Activated CD4-positive, CD25-positive, alpha-beta regulatory T cell (primary cell): Measurements from ENCODE around the gene PITPNM3.

Experiments
- DNase-seq, 4 experiments: peaks; one replicate each; lab custom pipeline; 2025; lab: John Stamatoyannopoulos, UW

The PITPNM3 gene

DNA sequence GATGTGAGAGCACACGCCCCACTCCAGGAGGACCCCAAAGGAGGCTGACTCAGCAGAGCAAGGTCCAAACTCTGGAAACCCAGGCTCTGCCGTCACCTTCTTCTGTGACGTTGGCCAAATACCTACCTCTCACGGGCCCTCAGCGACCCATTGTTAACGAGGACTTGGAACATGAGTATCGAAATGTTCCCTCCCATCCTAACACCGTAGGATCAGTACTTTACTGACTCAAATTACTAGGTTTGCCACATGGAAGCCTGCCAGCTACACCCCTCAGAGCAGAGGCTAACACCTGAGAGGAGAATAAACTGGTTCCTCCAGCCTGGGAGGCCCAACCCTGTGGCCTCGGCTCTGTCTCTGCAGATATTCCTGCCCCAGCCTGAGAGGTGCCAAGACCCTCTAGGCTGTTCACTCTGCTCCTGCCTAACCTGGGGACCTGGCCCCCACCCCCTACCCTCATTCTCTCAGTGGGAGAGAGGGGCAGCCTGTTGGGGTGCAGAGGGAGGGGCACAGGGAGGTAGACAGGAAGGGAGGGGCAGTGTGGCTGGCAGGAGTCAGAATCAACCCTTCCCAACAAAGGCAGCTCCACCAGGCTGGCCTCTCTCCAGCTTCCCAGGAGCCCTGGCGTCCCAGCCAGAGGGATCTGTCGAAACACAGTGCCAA lies 4.4 kb downstream of the PITPNM3 start:
- no peak for DNase-seq

GRCh38 chr17:6551356-6551755 lies 5.0 kb downstream of the PITPNM3 start:
- DNase-seq: no peak

GRCh38 chr17:6549384-6550036 lies 6.8 kb downstream of the PITPNM3 start:
- no peak for DNase-seq

- no peak for DNase-seq
Observed at GRCh38 chr17:6548578-6549330, 7.6 kb downstream of the PITPNM3 start.

- DNase-seq: no peak
Observed at GRCh38 chr17:6548034-6548433, 8.3 kb downstream of the PITPNM3 start.

DNA sequence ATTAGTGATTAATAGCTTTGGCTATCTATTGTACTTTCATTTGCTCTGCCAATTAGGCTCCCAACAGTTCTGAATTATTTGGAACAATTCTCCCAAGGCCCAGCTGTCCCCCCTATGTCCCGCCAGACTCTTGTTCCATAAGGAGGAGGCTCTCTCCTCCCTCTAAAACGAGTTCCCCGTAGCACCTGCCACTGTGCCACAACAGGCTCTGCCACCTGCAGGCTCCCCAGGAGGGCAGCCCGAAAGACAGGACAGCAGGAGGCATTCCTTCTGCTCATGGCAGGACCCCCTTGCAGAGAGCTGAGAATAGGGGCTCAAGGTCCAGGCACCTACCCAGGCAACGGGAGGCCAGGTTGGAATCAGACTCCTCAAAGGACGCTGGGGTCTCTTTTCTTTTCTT lies 9.0 kb downstream of the PITPNM3 start:
- DNase-seq: no peak

DNA sequence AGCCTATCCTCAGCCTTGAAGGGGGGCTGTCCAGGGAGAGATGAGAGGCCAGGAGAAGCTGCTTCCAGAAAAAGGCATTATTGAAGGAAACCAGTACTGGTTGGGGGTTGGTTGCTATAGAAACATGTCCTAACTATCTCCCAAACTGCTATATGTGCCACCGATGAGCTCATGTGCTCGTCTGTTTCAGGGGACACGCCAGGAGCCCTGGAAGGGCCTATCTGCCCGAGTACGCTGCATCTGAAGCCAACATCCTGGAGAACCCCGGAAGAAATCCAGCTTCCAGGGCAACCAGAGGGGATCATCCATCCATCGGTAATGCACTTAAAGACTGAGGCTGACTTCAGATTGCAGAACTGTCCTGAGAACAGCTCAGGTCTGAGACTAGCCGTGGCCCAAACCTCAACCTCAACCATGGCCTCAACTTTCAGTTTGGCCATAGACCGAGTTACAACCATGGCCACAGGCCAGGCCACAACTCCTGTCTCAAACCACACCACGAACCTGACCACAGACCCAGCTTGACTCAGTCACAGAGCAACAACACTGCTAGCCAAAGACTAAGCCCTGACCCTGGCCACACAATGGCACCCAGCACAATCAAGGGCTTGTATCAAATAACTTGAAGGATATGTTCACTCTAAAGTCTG lies 10.2 kb downstream of the PITPNM3 start:
- no peak for DNase-seq

DNA sequence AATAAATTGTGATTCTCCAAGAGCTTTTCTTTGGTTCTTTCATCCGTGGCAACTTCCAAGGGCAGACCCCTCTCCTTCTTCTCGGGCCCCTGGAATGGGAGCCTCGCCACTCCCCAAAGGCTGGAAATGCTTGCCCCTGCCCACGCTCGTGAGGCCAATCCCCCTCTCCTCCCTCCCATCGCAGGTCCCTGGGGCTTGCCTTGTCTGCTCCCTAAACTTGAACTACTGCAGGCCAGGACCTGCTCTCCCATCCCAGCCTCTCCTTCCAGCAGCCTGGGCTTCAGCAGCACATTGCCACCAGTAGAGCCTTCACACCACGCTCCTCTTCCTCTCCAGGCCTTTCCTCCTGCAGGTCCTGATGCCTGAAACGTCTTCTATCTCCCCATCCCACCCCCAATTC lies 11.1 kb downstream of the PITPNM3 start:
- no peak for DNase-seq

DNA sequence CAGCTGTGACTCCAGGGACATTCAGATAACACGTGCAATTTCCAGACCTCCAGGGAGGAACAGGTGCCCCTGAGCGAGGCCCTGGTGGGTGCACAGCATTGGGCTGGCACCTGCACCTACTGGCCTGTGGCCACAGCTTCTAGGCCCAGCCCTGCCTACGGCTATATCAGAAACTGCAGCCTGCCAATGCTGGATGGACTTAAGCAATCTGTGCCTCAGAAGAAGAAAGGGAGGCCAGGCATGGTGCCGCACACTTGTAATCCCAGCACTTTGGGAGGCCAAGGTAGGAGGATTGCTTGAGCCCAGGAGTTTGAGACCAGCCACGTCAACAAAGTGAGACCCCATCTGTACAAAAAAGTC lies 12.4 kb downstream of the PITPNM3 start:
- DNase-seq: no peak

GRCh38 chr17:6543079-6544010 lies 13.0 kb downstream of the PITPNM3 start:
- DNase-seq: no peak

DNA sequence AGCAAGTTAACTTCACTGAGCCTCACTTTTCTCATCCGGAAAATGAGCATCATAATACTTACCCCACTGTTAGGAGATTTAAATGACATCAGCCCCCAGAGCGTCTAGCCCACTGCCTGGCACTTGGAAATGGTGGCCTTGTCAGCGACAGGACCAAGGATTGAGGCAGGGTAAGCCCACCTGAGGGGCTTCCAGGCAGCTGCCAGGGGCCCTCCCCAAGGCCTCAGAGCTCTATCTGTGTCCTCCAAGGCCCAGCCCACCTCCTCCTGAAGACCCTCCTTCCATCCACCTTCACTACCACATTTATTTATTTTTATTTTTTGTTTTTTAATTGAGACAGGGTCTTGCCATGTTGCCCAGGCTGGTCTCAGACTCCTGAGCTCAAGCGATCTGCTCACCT lies 13.8 kb downstream of the PITPNM3 start:
- DNase-seq: no peak

- DNase-seq: no peak
Observed at GRCh38 chr17:6541886-6542285, 14.5 kb downstream of the PITPNM3 start.

- no peak for DNase-seq
Observed at GRCh38 chr17:6539871-6540270, 16.5 kb downstream of the PITPNM3 start.

DNA sequence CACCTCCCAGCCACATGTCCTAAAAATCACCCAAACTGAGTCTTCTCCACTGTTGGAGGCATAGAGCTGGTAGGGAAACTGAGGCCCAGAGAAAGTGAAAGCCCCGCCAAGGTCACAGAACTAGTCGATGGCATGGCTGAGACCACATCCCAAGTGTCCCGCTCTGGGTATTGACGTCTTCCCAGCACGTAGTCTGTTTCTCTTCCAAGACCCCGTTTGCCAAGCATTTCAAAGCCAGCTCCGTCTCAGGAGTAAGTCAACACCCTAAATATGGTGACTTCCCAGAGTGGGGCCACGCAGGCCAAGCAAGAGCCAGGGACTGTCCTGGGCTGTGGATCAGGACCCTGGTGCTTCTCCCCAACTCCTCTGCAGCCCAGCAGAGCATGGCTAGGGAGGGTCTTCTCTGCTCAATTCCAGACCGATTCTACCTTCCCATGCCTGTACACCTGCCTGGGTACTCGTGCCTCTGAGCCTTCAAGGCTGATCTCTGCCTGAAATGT lies 19.7 kb downstream of the PITPNM3 start:
- no peak for DNase-seq

GRCh38 chr17:6536053-6536452 lies 20.3 kb downstream of the PITPNM3 start:
- DNase-seq: no peak

DNA sequence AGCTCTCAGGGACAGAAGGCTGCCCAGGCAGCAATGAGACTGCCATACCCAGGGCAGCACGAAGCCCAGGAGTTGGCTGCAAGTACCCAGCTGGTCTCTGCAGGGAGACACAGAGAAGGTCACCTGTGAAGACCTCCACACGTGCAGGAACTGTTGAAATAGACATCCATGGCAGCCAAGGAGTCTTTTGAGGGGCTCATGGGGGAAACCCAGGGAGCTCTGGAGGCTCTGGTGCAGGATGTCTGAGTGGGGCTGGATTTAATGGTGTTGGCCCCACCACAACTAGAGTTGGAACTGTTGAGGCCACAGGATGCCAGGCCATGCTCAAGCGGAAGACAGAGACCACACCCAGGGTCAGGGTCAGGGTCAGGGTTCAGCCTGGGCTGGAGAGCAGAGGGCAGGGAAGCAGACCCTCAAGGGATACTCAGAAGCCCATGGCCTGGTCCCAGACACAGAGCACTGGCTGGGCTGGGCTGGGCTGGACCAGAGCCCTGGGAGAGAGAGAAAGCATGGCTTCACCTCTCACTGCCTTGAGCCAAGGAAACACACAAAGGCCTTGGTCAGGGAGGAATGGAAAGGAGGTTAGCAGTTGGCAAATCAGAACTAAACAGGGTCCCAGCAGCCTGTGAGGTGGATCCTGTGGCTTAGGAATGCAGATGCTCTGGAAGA lies 21.4 kb downstream of the PITPNM3 start:
- no peak for DNase-seq

- DNase-seq: no peak
Observed at GRCh38 chr17:6532441-6532885, 23.9 kb downstream of the PITPNM3 start.

DNA sequence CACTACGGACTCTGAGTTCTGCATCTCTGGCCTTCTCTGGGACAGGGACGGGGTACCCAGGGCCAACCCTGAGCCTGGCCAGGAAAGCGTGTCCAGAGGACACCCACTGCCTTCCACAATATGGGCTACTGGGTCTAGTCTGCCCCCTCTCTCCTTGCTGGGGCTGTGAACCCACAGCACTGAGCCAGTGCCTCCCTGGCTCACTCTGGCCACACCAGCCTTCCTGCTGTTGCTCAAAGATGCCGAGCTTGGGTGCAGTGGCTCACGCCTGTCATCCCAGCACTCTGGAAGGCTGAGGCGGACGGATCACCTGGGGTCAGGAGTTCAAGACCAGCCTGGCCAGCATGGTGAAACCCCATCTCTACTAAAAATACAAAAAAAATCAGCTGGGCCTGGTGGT lies 24.8 kb downstream of the PITPNM3 start:
- DNase-seq: no peak

GRCh38 chr17:6530324-6530920 lies 25.9 kb downstream of the PITPNM3 start:
- no peak for DNase-seq

GRCh38 chr17:6528557-6528956 lies 27.8 kb downstream of the PITPNM3 start:
- no peak for DNase-seq
